ENCODE data around the gene TST.

Gene TST

DNA sequence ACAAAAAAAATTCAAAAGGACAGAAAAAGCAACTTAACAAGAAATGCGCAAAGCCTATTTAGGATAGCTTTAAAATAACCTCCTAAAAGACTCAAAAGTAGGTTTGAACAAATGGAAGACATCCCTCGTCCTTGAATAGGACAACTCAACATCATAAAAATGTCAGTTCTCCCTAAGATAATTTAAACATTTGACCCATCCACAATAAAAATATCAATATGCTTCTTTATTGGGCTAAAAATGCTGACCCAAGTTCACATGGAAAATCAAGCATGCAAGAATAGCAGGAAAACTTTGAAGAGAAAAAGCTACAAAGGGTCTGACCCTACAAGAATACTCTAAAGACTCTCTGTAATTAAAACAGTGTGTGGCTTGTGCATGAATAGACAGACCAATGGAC lies 20.2 kb upstream of the TST start:
- DNase-seq (ENCODE audit: extremely low read depth, low read depth): no peak
- no peak overlapping the region for H3K4me3 ChIP-seq (replicated peaks; ENCODE audit: low read depth, low read length)
- TF ChIP-seq, protein P1, sequence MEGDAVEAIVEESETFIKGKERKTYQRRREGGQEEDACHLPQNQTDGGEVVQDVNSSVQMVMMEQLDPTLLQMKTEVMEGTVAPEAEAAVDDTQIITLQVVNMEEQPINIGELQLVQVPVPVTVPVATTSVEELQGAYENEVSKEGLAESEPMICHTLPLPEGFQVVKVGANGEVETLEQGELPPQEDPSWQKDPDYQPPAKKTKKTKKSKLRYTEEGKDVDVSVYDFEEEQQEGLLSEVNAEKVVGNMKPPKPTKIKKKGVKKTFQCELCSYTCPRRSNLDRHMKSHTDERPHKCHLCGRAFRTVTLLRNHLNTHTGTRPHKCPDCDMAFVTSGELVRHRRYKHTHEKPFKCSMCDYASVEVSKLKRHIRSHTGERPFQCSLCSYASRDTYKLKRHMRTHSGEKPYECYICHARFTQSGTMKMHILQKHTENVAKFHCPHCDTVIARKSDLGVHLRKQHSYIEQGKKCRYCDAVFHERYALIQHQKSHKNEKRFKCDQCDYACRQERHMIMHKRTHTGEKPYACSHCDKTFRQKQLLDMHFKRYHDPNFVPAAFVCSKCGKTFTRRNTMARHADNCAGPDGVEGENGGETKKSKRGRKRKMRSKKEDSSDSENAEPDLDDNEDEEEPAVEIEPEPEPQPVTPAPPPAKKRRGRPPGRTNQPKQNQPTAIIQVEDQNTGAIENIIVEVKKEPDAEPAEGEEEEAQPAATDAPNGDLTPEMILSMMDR (IDR thresholded peaks at IDR 0.05; ENCODE audit: low read depth, low read length, missing control alignments): no peak

DNA sequence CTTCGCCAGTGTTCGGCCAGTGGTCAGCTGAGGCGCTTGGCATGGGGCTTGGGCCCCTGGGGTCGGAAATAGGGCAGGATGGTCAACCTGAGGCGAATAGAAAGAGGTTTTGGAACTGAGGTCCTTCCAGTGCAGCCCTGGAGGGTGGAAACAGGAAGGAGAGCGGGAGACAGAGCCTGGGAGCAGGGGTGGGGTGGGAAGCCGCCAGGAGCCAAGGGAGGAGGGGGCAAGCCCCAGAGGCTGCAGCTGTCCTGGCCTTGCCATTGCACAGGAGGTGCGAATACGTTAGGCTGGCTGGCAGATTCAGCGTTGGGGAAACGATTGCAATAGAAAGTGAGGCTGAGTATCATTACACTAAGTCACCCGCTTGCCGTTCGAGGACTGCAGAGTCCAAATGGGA lies 18.4 kb upstream of the TST start:
- H3K4me3 ChIP-seq (replicated peaks; ENCODE audit: low read depth, low read length): no peak overlapping the region
- TF ChIP-seq, protein P1 (IDR thresholded peaks at IDR 0.05; ENCODE audit: low read depth, low read length, missing control alignments): no peak
- no peak for DNase-seq (ENCODE audit: extremely low read depth, low read depth)

DNA sequence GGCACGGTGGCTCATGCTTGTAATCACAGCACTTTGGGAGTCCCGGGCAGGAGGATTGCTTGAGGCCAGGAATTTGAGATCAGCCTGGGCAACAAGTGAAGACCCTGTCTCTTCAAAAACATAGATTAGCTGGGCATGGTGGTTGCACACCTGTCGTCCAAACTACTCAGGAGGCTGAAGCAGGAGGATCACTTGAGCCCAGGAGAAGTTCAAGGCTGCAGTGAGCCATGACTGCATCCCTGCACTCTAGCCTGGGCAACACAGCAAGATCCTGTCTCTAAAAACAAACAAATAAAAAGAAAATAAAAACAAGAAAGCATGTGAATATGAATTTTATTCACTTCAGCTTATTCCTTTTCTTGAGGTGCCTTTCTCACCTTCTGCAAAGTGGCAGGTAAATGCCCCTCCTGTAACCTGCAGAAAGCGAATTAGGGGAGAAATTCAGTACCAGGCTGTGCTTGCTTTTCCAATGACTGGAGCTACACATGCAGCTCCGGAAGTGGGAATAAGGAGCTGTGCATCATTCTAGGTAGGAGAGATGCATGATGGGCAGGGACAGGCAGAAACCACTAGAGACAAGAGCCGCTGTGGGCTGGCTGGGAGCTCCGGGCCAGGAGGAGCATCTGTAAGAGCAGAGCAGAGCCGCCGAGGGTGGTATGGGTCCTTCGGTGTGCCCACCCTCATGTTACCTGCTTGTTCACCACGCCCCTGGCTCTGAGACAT lies 17.6 kb upstream of the TST start:
- DNase-seq (ENCODE audit: extremely low read depth, low read depth): no peak
- TF ChIP-seq, protein P1 (IDR thresholded peaks at IDR 0.05; ENCODE audit: low read depth, low read length, missing control alignments): no peak
- no peak overlapping the region for H3K4me3 ChIP-seq (replicated peaks; ENCODE audit: low read depth, low read length)

DNA sequence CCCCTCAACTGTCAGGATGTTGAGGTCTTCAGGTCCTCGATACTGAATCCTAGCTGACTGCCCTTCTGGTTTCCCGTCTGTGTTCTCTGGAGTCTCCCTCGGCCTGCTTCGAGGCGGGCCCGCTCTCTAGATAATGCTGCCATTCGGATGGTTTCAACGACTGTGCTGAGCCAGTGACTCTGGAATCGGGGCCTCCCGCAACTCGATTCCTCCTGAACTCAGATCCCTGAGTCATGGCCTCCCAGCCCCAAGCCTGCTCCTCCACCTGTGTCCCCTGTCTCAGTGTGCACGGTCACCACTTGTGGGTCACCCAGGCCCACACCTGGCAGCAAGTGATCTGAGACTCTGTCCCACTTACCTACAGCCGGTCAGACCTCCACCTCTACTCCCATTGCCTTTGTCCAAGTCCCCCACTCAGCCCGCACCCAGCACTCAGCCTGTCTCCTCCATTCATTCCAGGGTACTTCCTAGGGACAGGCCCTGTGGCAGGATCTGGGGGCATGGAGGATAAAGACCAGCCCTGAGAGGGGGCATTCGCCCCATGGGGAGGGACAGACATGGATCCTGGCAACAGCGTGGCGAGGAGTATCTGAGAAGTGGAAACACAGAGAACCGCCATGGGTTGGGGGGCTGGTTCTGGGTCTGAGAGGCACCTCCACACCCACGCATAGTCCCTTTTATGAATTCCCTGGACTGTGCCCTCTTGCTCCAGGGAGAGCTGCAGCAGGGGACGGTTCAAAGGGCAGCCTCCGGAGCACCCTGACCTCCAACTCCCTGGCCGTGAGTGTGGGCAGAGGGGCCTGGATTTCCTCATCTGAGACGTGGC lies 14.6 kb upstream of the TST start:
- no peak overlapping the region for H3K4me3 ChIP-seq (replicated peaks; ENCODE audit: low read depth, low read length)
- TF ChIP-seq, protein P1 (IDR thresholded peaks at IDR 0.05; ENCODE audit: low read depth, low read length, missing control alignments): no peak
- DNase-seq (ENCODE audit: extremely low read depth, low read depth): no peak

DNA sequence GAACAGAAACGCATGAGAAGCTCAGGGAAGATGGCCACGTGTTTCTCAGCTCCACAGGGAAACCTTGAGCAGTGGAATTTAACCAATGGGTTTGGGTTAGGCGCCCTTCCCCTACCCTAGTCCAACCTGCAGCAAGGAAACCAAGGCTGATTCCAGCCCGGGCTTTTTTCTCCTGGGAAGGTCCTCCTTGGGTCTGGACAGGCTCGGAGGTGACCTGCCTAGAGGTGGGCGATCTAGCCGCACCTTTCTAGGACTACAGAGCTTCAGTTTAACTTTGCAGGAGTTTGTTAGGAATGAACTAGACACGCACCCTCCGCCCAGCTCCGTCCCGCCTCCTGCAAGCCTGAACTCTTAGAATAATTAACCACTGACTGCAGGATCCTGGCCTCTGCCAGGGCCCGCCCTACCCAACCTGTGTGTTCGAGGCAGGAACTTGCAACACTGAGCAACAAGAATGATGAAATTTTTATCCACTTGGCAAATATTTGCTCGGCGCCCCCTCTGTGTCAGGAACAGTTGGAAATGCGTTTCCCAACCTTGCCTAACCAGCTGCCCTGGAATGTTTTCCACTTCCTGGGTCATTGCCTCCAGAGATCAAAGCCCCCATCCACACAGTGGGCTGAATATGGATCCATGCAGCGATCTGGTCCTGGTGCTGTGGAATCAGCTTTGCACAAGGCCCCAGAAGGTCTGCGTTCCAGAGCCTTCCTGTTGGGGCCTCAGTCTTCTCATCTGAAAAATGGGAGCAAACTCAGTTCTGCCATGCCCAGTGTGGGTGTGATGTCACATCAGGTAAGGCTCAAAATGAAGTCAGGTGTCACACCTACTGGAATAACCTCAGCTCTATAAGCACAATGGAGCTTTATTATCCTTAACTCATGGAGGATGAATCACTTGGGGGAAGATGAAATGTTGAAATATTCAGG lies 13.6 kb upstream of the TST start:
- H3K4me3 ChIP-seq (replicated peaks; ENCODE audit: low read depth, low read length): no peak overlapping the region
- DNase-seq (ENCODE audit: extremely low read depth, low read depth): no peak
- TF ChIP-seq, protein P1 (IDR thresholded peaks at IDR 0.05; ENCODE audit: low read depth, low read length, missing control alignments): no peak

DNA sequence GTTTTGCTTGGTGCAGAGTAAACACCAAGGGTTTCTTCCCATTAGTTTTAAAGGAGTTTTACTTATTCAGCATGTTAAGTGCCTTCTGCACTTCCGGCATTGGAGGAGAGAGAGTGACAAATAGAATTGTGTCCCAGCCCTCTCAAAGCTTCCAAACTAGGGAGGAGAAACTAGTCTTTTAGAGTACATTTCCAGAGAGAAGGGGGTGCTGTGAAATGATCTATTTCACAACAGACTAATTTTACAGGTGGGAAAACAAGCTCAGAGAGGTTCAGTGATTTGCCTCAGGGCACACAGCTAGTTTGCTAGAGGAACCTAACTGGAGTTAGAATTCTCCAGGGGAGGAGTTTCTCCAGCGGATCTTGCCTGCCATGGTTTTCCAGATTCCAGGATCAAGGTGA lies 12.9 kb upstream of the TST start:
- H3K4me3 ChIP-seq (replicated peaks; ENCODE audit: low read depth, low read length): no peak overlapping the region
- DNase-seq (ENCODE audit: extremely low read depth, low read depth): no peak
- TF ChIP-seq, protein P1 (IDR thresholded peaks at IDR 0.05; ENCODE audit: low read depth, low read length, missing control alignments): no peak

Data from HFF-Myc (cell line).